GM12878 (cell line): ENCODE measurements around the gene CHRNG. TPM values are rescaled to one million over a fixed set of nuclear protein-coding genes. Genes with fewer than 3 reads are reported as not detected.

ENCODE experiments used
- ATAC-seq: fragments of 200-7000 bp; cut with Tn5 transposase; 3 replicates; pipeline ENCODE4 v1.9.1; 2020; ENCODE audit warnings: mild to moderate bottlenecking, moderate library complexity
- BruUV-seq: library from RNA; stranded (reverse); fragments of 400-500 nt; replicated peaks from 2 replicates; lab custom pipeline; 2021; lab: Mats Ljungman, UMichigan
- CTCF ChIA-PET: fragments of 300-600 bp; sonication (Branson Sonifier 250); formaldehyde crosslinking; extraction: SDS; loops from one replicate; lab custom pipeline; 2021; ENCODE audit warnings: inconsistent platforms; lab: Yijun Ruan, JAX
- POLR2A ChIA-PET: fragments of 350-600 bp; formaldehyde crosslinking; extraction: SDS; loops from one replicate; lab custom pipeline; 2021; ENCODE audit warnings: inconsistent platforms; lab: Charles Lee
- RAD21 ChIA-PET: fragments of 300-600 bp; sonication (Branson Sonifier 250); formaldehyde crosslinking; loops from one replicate; lab custom pipeline; 2023; ENCODE audit warnings: antibody characterized with exemption; ENCODE audit not compliant: unreplicated experiment; lab: Charles Lee
- SMC1A ChIA-PET: fragments of 300-600 bp; sonication (Branson Sonifier 250); formaldehyde crosslinking; loops from one replicate; lab custom pipeline; 2023; ENCODE audit not compliant: unreplicated experiment, uncharacterized antibody; lab: Charles Lee
- DNase-seq: peaks from one replicate; pipeline ENCODE4 v3.0.0-alpha.2; 2011; ENCODE audit warnings: low read depth, low spot score
- FAIRE-seq: peaks from 3 replicates; lab custom pipeline; 2011; peaks lifted over from hg19 to GRCh38; lab: Jason Lieb, UNC
- H2AFZ ChIP-seq: 2 replicates; pipeline ENCODE4 v1.6.0; 2011; ENCODE audit warnings: low read depth, low read length, control low read depth; ENCODE audit not compliant: control insufficient read depth
- H3K27ac ChIP-seq: 2 replicates; pipeline ENCODE4 v1.5.1; 2011; ENCODE audit warnings: control low read depth; ENCODE audit not compliant: control insufficient read depth, insufficient read depth
- H3K27me3 ChIP-seq, 2 experiments: replicated peaks in 1 of 2; 2 replicates each; pipeline versions ENCODE4 v1.6.0 to v1.6.1; 2011; ENCODE audit warnings: low read length in 1 of 2; ENCODE audit not compliant: control insufficient read depth in 2 of 2, insufficient read depth in 2 of 2
- H3K36me3 ChIP-seq, 2 experiments: 2 replicates each; pipeline ENCODE4 v1.5.1; 2011; ENCODE audit warnings: low read length in 1 of 2; ENCODE audit not compliant: control insufficient read depth in 2 of 2, insufficient read depth in 2 of 2
- H3K4me1 ChIP-seq: 2 replicates; pipeline ENCODE4 v1.6.1; 2011; ENCODE audit warnings: mild to moderate bottlenecking, low read length, moderate library complexity, mixed read lengths; ENCODE audit not compliant: control insufficient read depth, insufficient read depth
- H3K4me2 ChIP-seq: 2 replicates; pipeline ENCODE4 v1.6.0; 2011; ENCODE audit warnings: control low read depth; ENCODE audit not compliant: control insufficient read depth, insufficient read depth
- H3K4me3 ChIP-seq: fragments of 200-600 bp; sonication (generic); 2 replicates; pipeline ENCODE4 v1.5.1; 2016
- H3K79me2 ChIP-seq: 2 replicates; pipeline ENCODE4 v1.6.0; 2011; ENCODE audit warnings: low read length; ENCODE audit not compliant: control insufficient read depth, insufficient read depth
- H3K9ac ChIP-seq: 2 replicates; pipeline ENCODE4 v1.8.0; 2011; ENCODE audit warnings: low read length, control low read depth, mixed read lengths; ENCODE audit not compliant: control insufficient read depth, insufficient read depth
- H3K9me3 ChIP-seq: replicated peaks from 3 replicates; pipeline ENCODE4 v1.5.1; 2011; ENCODE audit warnings: mild to moderate bottlenecking, low read length; ENCODE audit not compliant: control insufficient read depth, insufficient read depth
- H4K20me1 ChIP-seq: 2 replicates; pipeline ENCODE4 v1.6.0; 2011; ENCODE audit not compliant: control insufficient read depth, insufficient read depth
- ATF7 ChIP-seq: fragments of 450-650 bp; IDR thresholded peaks from 2 replicates; pipeline ENCODE4 v1.6.1; 2016; ENCODE audit warnings: low read depth, mild to moderate bottlenecking
- BRCA1 ChIP-seq: IDR thresholded peaks from 2 replicates; pipeline ENCODE4 v1.6.1; 2011; ENCODE audit warnings: low read depth, low read length, improper control_type of control experiment
- ETV6 ChIP-seq, 2 experiments: fragments of 450-650 bp in 1 of 2; IDR thresholded peaks in 1 of 2; conservative IDR thresholded peaks in 1 of 2; 2 replicates each; pipeline ENCODE4 v1.6.1; 2014; ENCODE audit warnings: antibody characterized with exemption in 1 of 2, borderline replicate concordance in 1 of 2, low read depth in 1 of 2, mild to moderate bottlenecking in 1 of 2, moderate library complexity in 1 of 2
- KLF5 ChIP-seq: fragments of 450-650 bp; IDR thresholded peaks from 2 replicates; pipeline ENCODE4 v1.6.1; 2014; ENCODE audit warnings: mild to moderate bottlenecking; ENCODE audit not compliant: partially characterized antibody
- MTA2 ChIP-seq: fragments of 450-650 bp; IDR thresholded peaks from 2 replicates; pipeline ENCODE4 v1.6.1; 2016; ENCODE audit warnings: low read depth, mild to moderate bottlenecking, moderate library complexity
- NR2C1 ChIP-seq: fragments of 450-650 bp; IDR thresholded peaks from 2 replicates; pipeline ENCODE4 v1.6.1; 2017; ENCODE audit warnings: antibody characterized with exemption, mild to moderate bottlenecking, moderate library complexity
- NR2C2 ChIP-seq: IDR thresholded peaks from 2 replicates; pipeline ENCODE4 v1.6.1; 2011; ENCODE audit warnings: borderline replicate concordance, low read depth; ENCODE audit not compliant: control insufficient read depth, insufficient read length
- POLR2A ChIP-seq: IDR thresholded peaks from 2 replicates; pipeline ENCODE4 v1.6.1; 2011; ENCODE audit warnings: low read depth, mild to moderate bottlenecking, low read length
- POU2F2 ChIP-seq: IDR thresholded peaks from 3 replicates; pipeline ENCODE4 v1.6.1; 2011; ENCODE audit warnings: low read depth, mild to moderate bottlenecking, low read length, borderline replicate concordance
- SP1 ChIP-seq: IDR thresholded peaks from one replicate; pipeline ENCODE4 v1.6.1; 2011; ENCODE audit warnings: low read depth, low read length
- SUPT20H ChIP-seq: IDR thresholded peaks from 2 replicates; pipeline ENCODE4 v1.6.1; 2011; ENCODE audit warnings: low read depth, mild to moderate bottlenecking, low read length, moderate library complexity, borderline replicate concordance; ENCODE audit not compliant: control insufficient read depth
- TCF3 ChIP-seq: IDR thresholded peaks from 2 replicates; pipeline ENCODE4 v1.6.1; 2012; ENCODE audit warnings: low read depth, mild to moderate bottlenecking, low read length, borderline replicate concordance; ENCODE audit not compliant: insufficient read depth
- ZNF274 ChIP-seq: IDR thresholded peaks from one replicate; pipeline ENCODE4 v1.8.0; 2011; ENCODE audit not compliant: insufficient read length, insufficient read depth
- ZNF622 ChIP-seq: fragments of 450-650 bp; IDR thresholded peaks from 2 replicates; pipeline ENCODE4 v1.6.1; 2017; ENCODE audit warnings: mild to moderate bottlenecking, inconsistent platforms
- WGBS: methylation state at CpG from one replicate; pipeline ENCODE4 v1.1.6; 2016; ENCODE audit warnings: low lambda C conversion rate; ENCODE audit not compliant: insufficient replicate concordance, insufficient coverage; ENCODE audit errors: missing lambda C conversion rate; 5-methylcytosine and 5-hydroxymethylcytosine counted together
- in situ Hi-C: fragments of 300-500 bp; cut with MboI; formaldehyde crosslinking; loops from 9 replicates; pipeline ENCODE4 v1.14.3; 2018; ENCODE audit warnings: mixed read lengths
- intact Hi-C: fragments of 100-400 bp; cut with micrococcal nuclease; formaldehyde crosslinking; loops from one replicate; pipeline ENCODE4 v1.14.2; 2022; ENCODE audit not compliant: unreplicated experiment
- polyA plus RNA-seq, 11 experiments: library from polyadenylated mRNA; depleted of rRNA in 4 of 11; unstranded in 6 of 11; stranded (reverse) in 5 of 11; fragments of >200 nt; fragmentation: Nextera tagmentation in 4 of 11; fragmentation: Illumina TruSeq in 1 of 11; extraction: Ambion mirVana in 4 of 11; extraction: Trizol in 1 of 11; gene quantifications; 1 replicate in 1 of 11; 2 replicates in 10 of 11; pipeline versions ENCODE4 v1.2.1 to v1.2.3, GENCODE V29; 2011 to 2016; ENCODE audit warnings: inconsistent platforms in 2 of 11, missing spikeins in 2 of 11, low read depth in 1 of 11
- total RNA-seq, 4 experiments: library from RNA; depleted of rRNA in 3 of 4; stranded (reverse); fragments of >200 nt in 3 of 4; fragmentation: Illumina TruSeq in 1 of 4; extraction: Trizol in 1 of 4; gene quantifications; 2 replicates each; pipeline versions ENCODE4 v1.2.1 to v1.2.3, GENCODE V29; 2013 to 2021
- TF ChIP-seq, protein P1 (sequence below): fragments of 450-650 bp; IDR thresholded peaks from 2 replicates; pipeline ENCODE4 v1.6.1; 2016; ENCODE audit warnings: mild to moderate bottlenecking
- TF ChIP-seq, protein P2 (sequence below): IDR thresholded peaks from 2 replicates; pipeline ENCODE4 v1.6.1; 2012; ENCODE audit warnings: low read depth, low read length, improper control_type of control experiment
- TF ChIP-seq, protein P3 (sequence below), 3 experiments: IDR thresholded peaks in 2 of 3; conservative IDR thresholded peaks in 1 of 3; 2 replicates each; pipeline ENCODE4 v1.5.1; 2011; ENCODE audit warnings: low read depth in 3 of 3, low read length in 3 of 3, mild to moderate bottlenecking in 3 of 3, control low read depth in 2 of 3, moderate library complexity in 2 of 3, inconsistent platforms in 1 of 3, mixed read lengths in 1 of 3; ENCODE audit not compliant: control insufficient read depth in 2 of 3, insufficient read depth in 1 of 3; ENCODE audit errors: extremely low read depth in 1 of 3

The CHRNG gene
- total and polyA plus RNA-seq, 10 of the 15 experiments (the other 5 are each of a cell fraction or from before 2014, with no cell fraction given), result 0.17 TPM; not detected in 9

DNA sequence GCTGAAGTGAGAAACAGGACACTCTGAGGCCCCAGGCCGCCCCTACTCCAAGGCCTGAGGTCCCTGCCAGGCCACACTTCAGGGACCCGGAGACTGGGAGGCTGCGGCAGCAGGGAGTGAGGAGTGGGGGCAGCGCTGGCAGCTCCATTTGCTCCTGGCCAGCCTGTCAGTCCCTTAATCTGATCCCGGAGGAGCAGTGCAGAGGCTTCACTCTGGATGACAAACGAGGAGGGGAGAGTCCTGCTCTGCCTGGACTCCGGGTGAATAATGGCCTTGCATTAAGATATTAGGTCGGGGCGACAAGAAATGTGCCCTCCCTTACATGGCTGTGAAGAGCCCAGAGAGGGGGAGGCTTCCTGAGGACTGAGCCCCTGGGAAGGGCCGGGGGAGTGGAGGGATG is 33.6 kb upstream of the CHRNG start:
- no peak overlapping the region for H3K4me2 ChIP-seq
- H3K9ac ChIP-seq, result no peak overlapping the region
- no peak overlapping the region for H3K4me3 ChIP-seq
- no peak overlapping the region for H3K27ac ChIP-seq
- WGBS, result 27% methylated on average over 9 of the region's 10 CpGs
- TF ChIP-seq SUPT20H (no peak), POU2F2 (no peak), ZNF622 (no peak), ATF7 (no peak)
- in situ Hi-C loops, result no loop called here
- H4K20me1 ChIP-seq, result no peaks in the 10 kb centered on the region
- ChIA-PET CTCF (no interaction called here), RAD21 (no interaction called here), POLR2A (no interaction called here), SMC1A (no interaction called here)
- DNase-seq, result no peak
- H3K9me3 ChIP-seq, result no peaks in the 10 kb centered on the region
- intact Hi-C loops, result no loop called here
- H2AFZ ChIP-seq, result no peak overlapping the region
- peaks cover 5 to 11% of the 10 kb centered on the region in 2 experiments for H3K27me3 ChIP-seq
- no peaks in the 10 kb centered on the region for H3K79me2 ChIP-seq
- no peaks in the 10 kb centered on the region for H3K4me1 ChIP-seq
- BruUV-seq, result no TSS peak
- FAIRE-seq, result no peak
- no peak for ATAC-seq
- H3K36me3 ChIP-seq, result no peaks in the 10 kb centered on the region

DNA sequence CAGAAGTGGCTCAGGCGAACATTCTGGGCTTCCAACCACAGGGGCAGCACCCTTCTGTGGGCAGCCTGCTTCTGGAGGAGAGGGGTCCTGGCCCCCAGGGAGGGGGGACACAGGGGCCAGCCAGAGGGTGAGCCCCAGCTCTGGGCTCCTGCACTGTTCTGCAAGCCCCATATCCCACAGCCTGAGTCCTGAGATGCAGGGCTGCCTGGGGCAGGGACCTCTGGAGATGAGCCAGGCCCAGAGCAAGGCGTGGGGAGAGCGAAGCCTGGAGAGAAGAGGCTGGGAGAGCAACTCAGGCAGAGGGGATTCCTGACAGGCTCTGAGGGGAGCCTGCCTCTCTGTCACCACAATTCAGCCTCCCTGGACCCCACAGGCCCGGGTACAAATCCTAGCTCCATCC is 32.8 kb upstream of the CHRNG start:
- no peaks in the 10 kb centered on the region for H3K36me3 ChIP-seq
- H2AFZ ChIP-seq, result no peak overlapping the region
- FAIRE-seq (no peak), ATAC-seq (no peak), DNase-seq (no peak)
- no peak overlapping the region for H3K9ac ChIP-seq
- CTCF ChIA-PET, result no interaction called here
- no peak overlapping the region for H3K4me3 ChIP-seq
- H3K79me2 ChIP-seq, result no peaks in the 10 kb centered on the region
- SMC1A ChIA-PET, result interaction anchor here (0.5 kb wide), 1 partner anchor 76 kb away, joined by 4 read pairs; no protein-coding TSS in a partner anchor
- in situ Hi-C loops (no loop called here), intact Hi-C loops (no loop called here)
- H3K4me2 ChIP-seq, result no peak overlapping the region
- H3K4me1 ChIP-seq, result no peaks in the 10 kb centered on the region
- no peaks in the 10 kb centered on the region for H3K9me3 ChIP-seq
- no peaks in the 10 kb centered on the region for H4K20me1 ChIP-seq
- H3K27ac ChIP-seq, result no peak overlapping the region
- 21% methylated on average over 4 of the region's 4 CpGs for WGBS
- peaks cover 5 to 9% of the 10 kb centered on the region in 2 experiments for H3K27me3 ChIP-seq
- RAD21 ChIA-PET, result no interaction called here
- no TSS peak for BruUV-seq
- POLR2A ChIA-PET, result no interaction called here
- TF ChIP-seq MTA2 (no peak), TCF3 (no peak), ZNF274 (no peak), NR2C1 (no peak), SP1 (no peak), NR2C2 (no peak), POLR2A (no peak), ETV6 (conservative IDR thresholded peaks at IDR 0.05 in 1 of 2, IDR thresholded peaks at IDR 0.05 in 1 of 2; ENCODE audit: borderline replicate concordance in 1 of 2, low read depth in 1 of 2) (no peak), BRCA1 (no peak), KLF5 (no peak)
- TF ChIP-seq, protein P1, sequence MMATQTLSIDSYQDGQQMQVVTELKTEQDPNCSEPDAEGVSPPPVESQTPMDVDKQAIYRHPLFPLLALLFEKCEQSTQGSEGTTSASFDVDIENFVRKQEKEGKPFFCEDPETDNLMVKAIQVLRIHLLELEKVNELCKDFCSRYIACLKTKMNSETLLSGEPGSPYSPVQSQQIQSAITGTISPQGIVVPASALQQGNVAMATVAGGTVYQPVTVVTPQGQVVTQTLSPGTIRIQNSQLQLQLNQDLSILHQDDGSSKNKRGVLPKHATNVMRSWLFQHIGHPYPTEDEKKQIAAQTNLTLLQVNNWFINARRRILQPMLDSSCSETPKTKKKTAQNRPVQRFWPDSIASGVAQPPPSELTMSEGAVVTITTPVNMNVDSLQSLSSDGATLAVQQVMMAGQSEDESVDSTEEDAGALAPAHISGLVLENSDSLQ, result no peak
- TF ChIP-seq, protein P2, sequence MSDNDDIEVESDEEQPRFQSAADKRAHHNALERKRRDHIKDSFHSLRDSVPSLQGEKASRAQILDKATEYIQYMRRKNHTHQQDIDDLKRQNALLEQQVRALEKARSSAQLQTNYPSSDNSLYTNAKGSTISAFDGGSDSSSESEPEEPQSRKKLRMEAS, result no peak
- TF ChIP-seq, protein P3, sequence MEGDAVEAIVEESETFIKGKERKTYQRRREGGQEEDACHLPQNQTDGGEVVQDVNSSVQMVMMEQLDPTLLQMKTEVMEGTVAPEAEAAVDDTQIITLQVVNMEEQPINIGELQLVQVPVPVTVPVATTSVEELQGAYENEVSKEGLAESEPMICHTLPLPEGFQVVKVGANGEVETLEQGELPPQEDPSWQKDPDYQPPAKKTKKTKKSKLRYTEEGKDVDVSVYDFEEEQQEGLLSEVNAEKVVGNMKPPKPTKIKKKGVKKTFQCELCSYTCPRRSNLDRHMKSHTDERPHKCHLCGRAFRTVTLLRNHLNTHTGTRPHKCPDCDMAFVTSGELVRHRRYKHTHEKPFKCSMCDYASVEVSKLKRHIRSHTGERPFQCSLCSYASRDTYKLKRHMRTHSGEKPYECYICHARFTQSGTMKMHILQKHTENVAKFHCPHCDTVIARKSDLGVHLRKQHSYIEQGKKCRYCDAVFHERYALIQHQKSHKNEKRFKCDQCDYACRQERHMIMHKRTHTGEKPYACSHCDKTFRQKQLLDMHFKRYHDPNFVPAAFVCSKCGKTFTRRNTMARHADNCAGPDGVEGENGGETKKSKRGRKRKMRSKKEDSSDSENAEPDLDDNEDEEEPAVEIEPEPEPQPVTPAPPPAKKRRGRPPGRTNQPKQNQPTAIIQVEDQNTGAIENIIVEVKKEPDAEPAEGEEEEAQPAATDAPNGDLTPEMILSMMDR (IDR thresholded peaks at IDR 0.05 in 2 of 3, conservative IDR thresholded peaks at IDR 0.05 in 1 of 3; ENCODE audit: control insufficient read depth in 2 of 3, extremely low read depth in 1 of 3, insufficient read depth in 1 of 3, low read depth in 3 of 3, low read length in 3 of 3), result no peak
